A673 (cell line): ENCODE measurements around the gene NFATC2. TPM values are rescaled to one million over a fixed set of nuclear protein-coding genes. Genes with fewer than 3 reads are reported as not detected.

Experiments used
- BruUV-seq: library from RNA; stranded (reverse); fragments of 400-500 nt; replicated peaks from 2 replicates; lab custom pipeline; 2021; lab: Mats Ljungman, UMichigan
- CTCF ChIA-PET: fragments of 300-600 bp; sonication (Branson Sonifier 250); formaldehyde crosslinking; loops from one replicate; lab custom pipeline; 2022; ENCODE audit warnings: antibody characterized with exemption; lab: Charles Lee
- POLR2A ChIA-PET: fragments of 300-600 bp; sonication (Branson Sonifier 250); formaldehyde crosslinking; loops from one replicate; lab custom pipeline; 2022; ENCODE audit warnings: antibody characterized with exemption; ENCODE audit not compliant: low non-redundant PET; lab: Charles Lee
- DNase-seq: peaks from one replicate; pipeline ENCODE4 v3.0.0-alpha.2; 2015; ENCODE audit warnings: low spot score
- H3K27ac ChIP-seq: fragments of 200-600 bp; sonication (generic); 2 replicates; pipeline ENCODE4 v1.5.1; 2016; ENCODE audit warnings: mixed run types, low read depth, mild to moderate bottlenecking, mixed read lengths, antibody characterized with exemption, low read length; ENCODE audit not compliant: poor library complexity, severe bottlenecking
- H3K27me3 ChIP-seq: fragments of 200-600 bp; sonication (generic); replicated peaks from 2 replicates; pipeline ENCODE4 v1.6.1; 2017; ENCODE audit warnings: mixed run types, low read depth, mild to moderate bottlenecking, mixed read lengths, antibody characterized with exemption, low read length; ENCODE audit not compliant: insufficient read depth, poor library complexity
- H3K36me3 ChIP-seq: fragments of 200-600 bp; sonication (generic); 2 replicates; pipeline ENCODE4 v1.6.1; 2016; ENCODE audit warnings: mixed run types, mild to moderate bottlenecking, mixed read lengths, antibody characterized with exemption, low read length; ENCODE audit not compliant: insufficient read depth, poor library complexity, severe bottlenecking
- H3K4me1 ChIP-seq: fragments of 200-600 bp; sonication (generic); 2 replicates; pipeline ENCODE4 v1.6.1; 2017; ENCODE audit warnings: mixed run types, mild to moderate bottlenecking, mixed read lengths, antibody characterized with exemption, low read length; ENCODE audit not compliant: insufficient read depth, poor library complexity, severe bottlenecking
- H3K4me3 ChIP-seq: fragments of 200-600 bp; sonication (generic); 2 replicates; pipeline ENCODE4 v1.5.1; 2016; ENCODE audit warnings: low read depth, mixed run types, mild to moderate bottlenecking, mixed read lengths, low read length; ENCODE audit not compliant: poor library complexity, severe bottlenecking
- H3K9me3 ChIP-seq: fragments of 200-600 bp; sonication (generic); 2 replicates; pipeline ENCODE4 v1.6.1; 2016; ENCODE audit warnings: mixed run types, low read depth, mild to moderate bottlenecking, mixed read lengths, antibody characterized with exemption, low read length; ENCODE audit not compliant: poor library complexity, severe bottlenecking
- CTCF ChIP-seq: fragments of 300-800, 200-600 bp; sonication (generic); conservative IDR thresholded peaks from 2 replicates; pipeline ENCODE4 v1.5.1; 2017; ENCODE audit warnings: low read depth, mild to moderate bottlenecking, antibody characterized with exemption, low read length, moderate library complexity, mixed read lengths
- EZH2 ChIP-seq: fragments of 200-600 bp; sonication (generic); IDR thresholded peaks from 2 replicates; pipeline ENCODE4 v1.6.1; 2017; ENCODE audit warnings: borderline replicate concordance, low read depth, mild to moderate bottlenecking, mixed read lengths, antibody characterized with exemption, low read length; ENCODE audit not compliant: poor library complexity, severe bottlenecking
- intact Hi-C: fragments of 100-400 bp; cut with micrococcal nuclease; formaldehyde crosslinking; loops from one replicate; pipeline ENCODE4 v1.10.0; 2022; ENCODE audit not compliant: unreplicated experiment
- total RNA-seq: library from RNA; stranded (reverse); gene quantifications from 2 replicates; pipeline ENCODE4 v1.2.3, GENCODE V29; 2021

Gene NFATC2
- total RNA-seq, 1 experiment from 2014 or later: 0.64 TPM

- TF ChIP-seq CTCF (no peak), EZH2 (no peak)
- CTCF ChIA-PET: no interaction called here
Observed at GRCh38 chr20:51529081-51529681, 13.3 kb downstream of the NFATC2 start.

GRCh38 chr20:51528263-51529027 lies 14.1 kb downstream of the NFATC2 start:
- Histone ChIP-seq H3K27me3 (no peaks in the 10 kb centered on the region), H3K36me3 (no peaks in the 10 kb centered on the region), H3K27ac (no peak overlapping the region), H3K9me3 (no peaks in the 10 kb centered on the region), H3K4me1 (peaks cover 9% of the 10 kb centered on the region), H3K4me3 (no peak overlapping the region)
- TF ChIP-seq CTCF: no peak
- no peak for TF ChIP-seq EZH2
- CTCF ChIA-PET: no interaction called here
- no TSS peak for BruUV-seq
- POLR2A ChIA-PET: interaction anchor here (0.5 kb wide), 1 partner anchor 1110 kb away, joined by 3 read pairs; no protein-coding TSS in a partner anchor
- intact Hi-C loops: no loop called here
- DNase-seq: no peak

More at GRCh38 chr20:51529081-51529681, 13.3 kb downstream of the NFATC2 start:
- DNase-seq: no peak
- Histone ChIP-seq H3K27me3 (no peaks in the 10 kb centered on the region), H3K36me3 (no peaks in the 10 kb centered on the region), H3K4me1 (peaks cover 9% of the 10 kb centered on the region), H3K27ac (no peak overlapping the region), H3K4me3 (no peak overlapping the region), H3K9me3 (no peaks in the 10 kb centered on the region)
- intact Hi-C loops: no loop called here
- BruUV-seq: no TSS peak
- POLR2A ChIA-PET: no interaction called here

- peaks cover 9% of the 10 kb centered on the region for H3K4me1 ChIP-seq
- TF ChIP-seq EZH2: no peak
- TF ChIP-seq CTCF: no peak
- no peaks in the 10 kb centered on the region for H3K27me3 ChIP-seq
- no peaks in the 10 kb centered on the region for H3K36me3 ChIP-seq
- intact Hi-C loops: no loop called here
- no peak overlapping the region for H3K4me3 ChIP-seq
- no peak overlapping the region for H3K27ac ChIP-seq
- H3K9me3 ChIP-seq: no peaks in the 10 kb centered on the region
- ChIA-PET POLR2A (no interaction called here), CTCF (no interaction called here)
- no TSS peak for BruUV-seq
- DNase-seq: no peak
Observed at GRCh38 chr20:51526754-51527153, 15.8 kb downstream of the NFATC2 start.
